Mucosa of gallbladder (tissue), 1 donor: ENCODE data around the gene ZFTA. TPM values are rescaled to one million over a fixed set of nuclear protein-coding genes. Genes with fewer than 3 reads are reported as not detected.
"Not testable (repeated sequence)": the region's sequence is repeated elsewhere in the genome, so short reads cannot be mapped to it uniquely, and the experiment has no call there.

Experiments
- DNase-seq: peaks from one replicate; pipeline ENCODE4 v3.0.0-alpha.2; 2020; ENCODE audit warnings: low spot score
- total RNA-seq: library from RNA; stranded (reverse); gene quantifications from one replicate; pipeline ENCODE4 v1.2.1, GENCODE V29; 2021
- donor health status: DM: no; HTN: no; CAD: no.

Gene ZFTA
- total RNA-seq, 1 donor from 2014 or later: 30.7 TPM

DNA sequence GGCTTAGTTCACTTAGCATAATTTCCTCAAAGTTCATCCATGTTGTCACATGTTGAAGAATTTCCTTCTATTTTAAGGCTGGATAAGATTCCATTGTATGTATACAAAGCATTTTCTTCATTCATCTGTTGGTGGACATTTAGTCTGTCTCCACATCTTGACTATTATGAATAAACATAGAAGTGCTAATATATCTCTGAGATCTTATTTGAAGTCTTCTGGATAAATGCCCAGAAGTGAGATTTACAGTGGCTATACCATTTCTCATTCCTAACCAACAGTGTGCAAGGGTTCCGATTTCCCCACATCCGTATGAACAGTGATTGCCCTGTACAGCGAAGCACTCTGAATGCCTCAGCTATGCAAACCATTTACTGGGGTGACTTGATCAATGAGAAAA, 6.6 kb upstream of the ZFTA start:
- DNase-seq: no peak

GRCh38 chr11:63771741-63772318, 3.3 kb upstream of the ZFTA start:
- not testable (repeated sequence) for DNase-seq

DNA sequence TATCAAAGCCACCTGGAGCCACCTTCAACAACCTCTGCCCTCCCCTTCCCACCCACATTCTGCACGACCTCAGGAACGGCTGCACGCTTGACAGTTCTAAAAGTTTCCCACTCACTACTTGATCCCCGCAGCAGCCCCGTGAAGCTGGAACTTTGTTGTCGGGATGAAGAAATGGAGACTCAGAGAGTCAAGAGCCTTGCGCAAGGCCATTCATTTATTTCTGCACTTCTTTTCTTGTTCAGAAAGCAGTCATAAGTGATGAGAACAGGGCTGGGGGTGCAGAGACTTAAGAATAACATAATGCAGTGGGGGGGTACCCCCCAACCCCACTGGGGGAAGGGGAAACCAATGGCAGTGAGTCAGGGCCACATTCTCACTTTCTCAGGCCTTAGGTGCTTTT, 2.2 kb upstream of the ZFTA start:
- no peak for DNase-seq

- no peak for DNase-seq
These were observed 1.3 kb upstream of the ZFTA start for GRCh38 chr11:63769714-63770455.

DNA sequence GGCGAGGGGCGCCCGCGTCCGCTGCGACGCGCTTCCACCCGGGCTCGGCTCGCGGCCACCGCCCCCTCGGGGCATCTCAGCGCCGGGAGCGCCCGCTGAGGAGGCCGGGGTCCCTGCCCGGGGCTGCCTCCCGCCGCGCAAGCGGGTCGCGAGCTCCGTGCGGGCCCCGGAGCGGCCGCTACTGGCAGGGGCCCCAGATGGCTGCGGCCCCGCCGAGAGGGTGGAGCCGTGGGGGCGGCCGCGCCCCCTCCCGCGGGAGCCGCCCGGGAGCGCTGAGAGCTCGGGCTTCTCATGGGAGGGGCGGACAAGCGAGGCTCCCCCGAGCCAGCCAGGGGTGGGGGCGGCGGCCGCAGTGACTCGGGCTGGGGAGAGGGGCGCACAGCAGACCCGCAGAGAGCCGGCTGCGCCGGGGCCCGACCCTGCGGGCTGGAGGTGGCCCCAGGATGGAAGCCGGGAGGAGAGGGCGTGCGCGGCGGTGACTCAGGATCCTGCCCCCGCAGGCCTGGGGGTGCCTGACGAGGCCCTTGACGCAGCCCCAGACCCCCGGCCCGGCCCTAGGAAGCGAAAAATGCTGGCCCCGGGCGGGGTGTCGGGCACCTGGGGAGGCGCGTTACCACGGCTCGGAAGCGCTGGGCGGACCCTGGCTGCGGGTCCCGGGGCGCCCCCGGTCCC, 603 bp upstream of the ZFTA start:
- DNase-seq: no peak

DNA sequence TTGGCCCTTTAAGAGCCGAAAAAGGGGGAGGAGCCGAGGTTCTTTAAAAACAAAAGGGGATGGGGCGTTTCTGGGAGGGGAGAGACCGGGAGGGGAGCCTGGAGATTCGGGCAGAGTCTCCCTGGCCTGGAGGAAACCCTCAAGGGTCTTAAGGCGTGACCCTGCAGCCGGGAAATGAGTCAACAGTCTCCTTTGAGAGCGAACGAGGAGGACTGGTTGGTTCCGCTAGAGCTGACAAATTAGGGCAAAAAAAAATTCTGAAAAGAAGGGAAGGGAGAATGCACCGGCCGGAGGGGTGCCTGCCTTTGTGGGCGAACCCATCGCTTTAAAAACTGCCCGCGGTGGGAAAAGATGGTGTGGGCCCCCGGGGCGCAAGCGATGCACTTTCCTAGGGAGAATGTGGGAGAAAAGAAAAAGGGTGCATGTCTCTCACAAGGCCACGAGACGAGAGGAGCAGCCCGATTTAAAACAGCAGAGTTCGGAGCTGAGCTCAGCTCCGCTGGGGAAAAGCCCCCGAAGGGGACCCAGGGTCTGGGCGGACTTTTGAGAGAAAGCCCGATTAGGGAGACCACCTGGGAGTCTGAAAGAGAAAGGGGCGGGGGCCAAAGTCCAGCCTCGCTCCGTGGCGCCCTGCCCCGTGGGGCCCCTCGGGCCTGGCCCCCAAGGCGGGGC, 874 bp downstream of the ZFTA start:
- peak; percentile 58 for DNase-seq

DNA sequence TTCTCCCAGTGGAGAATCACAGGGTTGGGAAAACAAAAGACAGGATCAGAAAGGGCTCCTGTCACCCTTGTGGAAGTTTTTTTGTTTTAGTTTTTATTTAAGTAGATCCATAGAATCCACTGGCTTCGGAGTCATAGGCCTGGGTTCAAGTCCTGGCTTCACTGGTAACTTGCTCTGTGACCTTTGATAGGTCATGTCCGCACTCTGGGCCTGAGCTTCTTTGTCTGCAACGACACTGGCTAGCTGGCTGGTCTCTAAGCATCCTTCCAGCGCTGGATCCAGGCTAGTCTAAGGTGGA, 1.4 kb downstream of the ZFTA start:
- DNase-seq: no peak

GRCh38 chr11:63766531-63767235, 1.9 kb downstream of the ZFTA start:
- no peak for DNase-seq

DNA sequence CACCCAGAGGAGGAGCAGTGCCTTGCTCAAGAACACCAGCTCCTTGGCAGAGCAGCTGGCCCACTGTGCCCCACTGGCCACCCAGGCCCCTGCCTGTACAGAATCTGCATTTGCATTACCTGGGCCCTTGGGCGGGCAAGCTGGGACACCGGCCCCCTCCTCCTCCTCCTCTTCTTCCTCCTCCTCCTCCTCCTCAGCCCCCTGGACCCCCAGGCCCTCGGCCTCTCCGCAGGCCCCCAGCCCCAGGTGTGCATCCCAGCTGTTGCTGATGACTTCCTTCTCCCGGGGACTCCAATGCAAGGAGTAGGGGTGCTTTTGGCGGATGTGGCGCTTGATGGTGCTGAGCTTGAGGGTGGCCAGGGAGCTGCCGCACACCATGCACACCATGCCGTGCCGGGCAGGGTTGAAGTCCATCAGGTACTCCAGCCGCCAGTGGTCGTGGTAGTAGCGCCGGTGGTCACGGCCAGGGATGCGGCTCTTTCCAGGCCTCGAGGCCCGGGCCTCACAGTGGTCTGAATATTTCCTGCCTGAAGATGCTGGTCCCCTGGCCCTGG, 2.8 kb downstream of the ZFTA start:
- no peak for DNase-seq

DNA sequence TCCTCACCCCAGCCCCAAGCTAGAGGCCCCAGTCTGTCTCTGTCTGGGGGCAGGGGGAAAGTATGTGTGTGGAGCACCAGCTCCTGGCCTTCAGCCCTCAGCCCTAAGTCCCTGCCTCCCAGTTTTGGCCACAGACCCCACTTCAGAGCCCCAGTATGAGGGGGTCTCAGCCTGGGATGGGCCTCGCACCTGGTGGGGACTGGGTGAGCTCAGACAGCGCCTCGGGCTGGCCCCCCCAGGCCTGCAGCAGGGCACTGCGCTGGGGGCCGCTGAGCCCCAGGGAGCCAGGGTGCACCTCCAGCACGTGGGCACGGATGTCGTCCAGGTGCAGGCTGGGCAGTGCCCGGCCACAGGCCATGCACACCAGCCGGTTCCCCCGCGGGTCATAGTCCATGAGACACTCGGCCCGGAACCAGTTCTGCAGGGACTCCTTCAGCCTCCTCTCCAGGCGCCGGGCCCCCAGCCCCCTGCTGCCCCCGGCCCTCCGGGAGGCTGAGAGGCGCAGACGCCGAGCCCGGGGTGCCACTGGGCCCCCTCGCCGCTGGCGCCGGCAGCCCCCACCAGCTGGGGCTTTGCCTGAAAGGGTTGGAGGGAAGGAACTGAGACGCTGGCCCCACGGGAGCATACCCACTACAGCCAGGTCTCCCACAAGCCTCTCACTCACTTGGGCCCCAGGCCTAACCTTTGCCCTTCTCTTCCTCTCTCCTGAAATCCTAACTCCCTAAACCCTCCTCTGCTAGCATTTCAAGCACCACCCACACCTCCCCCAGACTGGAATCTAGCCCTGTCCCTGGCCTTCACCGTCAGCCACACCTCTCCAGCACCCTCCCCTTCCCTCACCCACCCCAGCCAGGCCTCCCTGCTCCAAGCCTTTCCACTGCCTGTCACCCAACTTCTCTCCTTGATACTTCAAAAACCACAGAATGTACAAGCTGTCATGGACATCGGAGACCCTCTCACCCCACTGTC, 3.6 kb downstream of the ZFTA start:
- peak; percentile 71 for DNase-seq

DNA sequence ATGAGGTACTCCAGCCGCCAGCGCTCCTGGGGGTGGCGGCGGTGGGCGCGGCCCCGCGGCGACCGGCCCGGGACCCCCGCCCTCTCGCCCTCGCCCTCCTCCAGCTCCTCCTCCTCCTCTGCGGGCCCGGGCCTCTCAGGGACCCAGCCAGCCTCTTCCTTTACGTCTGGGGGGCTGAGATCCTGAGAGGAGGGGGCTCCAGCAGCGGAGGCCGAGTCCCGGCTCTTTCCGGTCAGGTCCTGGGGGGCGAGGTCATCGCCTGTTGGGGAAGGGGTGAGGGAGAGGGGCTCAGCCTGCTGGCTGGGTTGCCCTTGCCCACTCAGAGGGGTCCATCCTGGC, 4.3 kb downstream of the ZFTA start:
- no peak for DNase-seq

- peak; percentile 40 for DNase-seq
These were observed 4.9 kb downstream of the ZFTA start for GRCh38 chr11:63763496-63764339.

- peak; percentile 32 for DNase-seq
These were observed 5.7 kb downstream of the ZFTA start for GRCh38 chr11:63762654-63763495.

- DNase-seq: no peak
These were observed 6.5 kb downstream of the ZFTA start for GRCh38 chr11:63761931-63762653.

- no peak for DNase-seq
These were observed 7.4 kb downstream of the ZFTA start for GRCh38 chr11:63761188-63761587.

- no peak for DNase-seq
These were observed 8.0 kb downstream of the ZFTA start for GRCh38 chr11:63760487-63761079.

GRCh38 chr11:63756919-63757761, 11.4 kb downstream of the ZFTA start:
- no peak for DNase-seq
